IPS-15b (cell line): ENCODE results near the gene LHFPL4.

ENCODE experiments used
- H3K27me3 ChIP-seq: one replicate; pipeline ENCODE4 v1.6.1; 2013; ENCODE audit warnings: low read length; ENCODE audit not compliant: control insufficient read depth, insufficient read depth
- H3K36me3 ChIP-seq: one replicate; pipeline ENCODE4 v1.6.1; 2013; ENCODE audit warnings: low read length; ENCODE audit not compliant: control insufficient read depth, insufficient read depth
- H3K4me1 ChIP-seq: one replicate; pipeline ENCODE4 v1.6.1; 2013; ENCODE audit warnings: mild to moderate bottlenecking, low read length; ENCODE audit not compliant: control insufficient read depth, insufficient read depth
- H3K4me3 ChIP-seq: one replicate; pipeline ENCODE4 v1.5.1; 2013; ENCODE audit warnings: low read depth, low read length
- H3K9ac ChIP-seq: one replicate; pipeline ENCODE4 v1.6.1; 2013; ENCODE audit warnings: low read depth, mild to moderate bottlenecking, low read length
- H3K9me3 ChIP-seq: one replicate; pipeline ENCODE4 v1.6.1; 2013; ENCODE audit warnings: mild to moderate bottlenecking, low read length; ENCODE audit not compliant: control insufficient read depth, insufficient read depth

Gene LHFPL4

DNA sequence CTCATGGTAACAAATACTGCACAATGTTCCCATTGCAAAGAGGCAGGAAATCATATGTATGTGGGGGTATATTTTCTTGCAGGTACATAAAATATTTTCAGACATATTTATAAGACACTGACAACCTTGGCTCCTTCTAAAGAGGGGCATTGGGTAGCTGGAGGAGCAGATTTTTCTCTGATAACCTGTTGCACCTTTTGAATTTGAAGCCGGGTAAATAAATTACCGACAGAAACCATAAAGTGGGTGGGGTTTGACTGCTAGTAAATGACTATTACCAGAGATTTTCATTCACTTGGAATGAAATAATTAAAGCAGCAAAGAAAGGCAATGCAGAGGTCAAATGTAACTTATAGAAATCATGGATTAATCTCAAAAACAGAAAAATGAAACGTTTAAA is 19.2 kb downstream of the LHFPL4 start:
- Histone ChIP-seq H3K27me3 (no peaks in the 10 kb centered on the region), H3K36me3 (peaks cover 3% of the 10 kb centered on the region), H3K4me1 (no peaks in the 10 kb centered on the region), H3K9ac (no peak overlapping the region), H3K9me3 (no peaks in the 10 kb centered on the region), H3K4me3 (no peak overlapping the region)

- no peak overlapping the region for H3K4me3 ChIP-seq
- H3K9me3 ChIP-seq, result no peaks in the 10 kb centered on the region
- no peaks in the 10 kb centered on the region for H3K27me3 ChIP-seq
- no peak overlapping the region for H3K9ac ChIP-seq
- no peaks in the 10 kb centered on the region for H3K4me1 ChIP-seq
- H3K36me3 ChIP-seq, result no peaks in the 10 kb centered on the region
Observed at GRCh38 chr3:9525078-9525477, 28.5 kb downstream of the LHFPL4 start.

DNA sequence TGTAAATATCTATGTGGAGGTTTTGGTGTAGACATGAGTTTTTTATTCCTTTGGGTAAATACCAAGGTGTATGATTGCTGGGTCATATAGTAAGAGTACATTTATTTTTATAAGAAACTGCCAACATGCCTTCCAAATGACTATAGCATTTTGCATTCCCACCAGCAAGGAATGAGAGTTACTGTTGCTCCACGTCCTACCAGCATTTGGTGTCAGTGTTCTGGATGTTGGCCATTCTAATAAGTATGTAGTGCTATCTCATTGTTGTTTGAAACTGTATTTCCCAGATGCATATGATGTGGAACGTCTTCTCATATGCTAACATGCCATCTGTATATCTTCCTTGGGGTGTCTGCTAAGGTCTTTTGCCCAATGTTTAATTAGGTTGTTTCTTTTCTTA is 38.7 kb downstream of the LHFPL4 start:
- H3K36me3 ChIP-seq, result no peaks in the 10 kb centered on the region
- H3K9me3 ChIP-seq, result no peaks in the 10 kb centered on the region
- peaks cover 9% of the 10 kb centered on the region for H3K27me3 ChIP-seq
- H3K9ac ChIP-seq, result no peak overlapping the region
- H3K4me3 ChIP-seq, result no peak overlapping the region
- no peaks in the 10 kb centered on the region for H3K4me1 ChIP-seq

- no peaks in the 10 kb centered on the region for H3K4me1 ChIP-seq
- H3K4me3 ChIP-seq, result no peak overlapping the region
- H3K9ac ChIP-seq, result no peak overlapping the region
- no peaks in the 10 kb centered on the region for H3K36me3 ChIP-seq
- no peaks in the 10 kb centered on the region for H3K9me3 ChIP-seq
- peaks cover 15% of the 10 kb centered on the region for H3K27me3 ChIP-seq
Observed at GRCh38 chr3:9514306-9514705, 39.3 kb downstream of the LHFPL4 start.

- Histone ChIP-seq H3K9me3 (no peaks in the 10 kb centered on the region), H3K4me1 (no peaks in the 10 kb centered on the region), H3K27me3 (peaks cover 24% of the 10 kb centered on the region), H3K36me3 (no peaks in the 10 kb centered on the region), H3K4me3 (no peak overlapping the region), H3K9ac (no peak overlapping the region)
Observed at GRCh38 chr3:9512456-9513045, 41.1 kb downstream of the LHFPL4 start.

GRCh38 chr3:9508781-9509180 is 44.8 kb downstream of the LHFPL4 start:
- Histone ChIP-seq H3K9me3 (no peaks in the 10 kb centered on the region), H3K4me3 (no peak overlapping the region)

GRCh38 chr3:9507586-9508578 is 45.7 kb downstream of the LHFPL4 start:
- Histone ChIP-seq H3K9me3 (no peaks in the 10 kb centered on the region), H3K4me3 (no peak overlapping the region), H3K4me1 (no peaks in the 10 kb centered on the region), H3K36me3 (no peaks in the 10 kb centered on the region), H3K9ac (no peak overlapping the region), H3K27me3 (peaks cover 18% of the 10 kb centered on the region)

More at GRCh38 chr3:9508781-9509180, 44.8 kb downstream of the LHFPL4 start:
- Histone ChIP-seq H3K4me1 (no peaks in the 10 kb centered on the region), H3K27me3 (peaks cover 18% of the 10 kb centered on the region), H3K36me3 (no peaks in the 10 kb centered on the region), H3K9ac (no peak overlapping the region)

GRCh38 chr3:9503283-9503682 is 50.3 kb downstream of the LHFPL4 start:
- Histone ChIP-seq H3K36me3 (no peaks in the 10 kb centered on the region), H3K4me3 (no peak overlapping the region), H3K4me1 (no peaks in the 10 kb centered on the region), H3K9ac (no peak overlapping the region), H3K27me3 (peaks cover 13% of the 10 kb centered on the region), H3K9me3 (no peaks in the 10 kb centered on the region)

GRCh38 chr3:9501226-9501625 is 52.4 kb downstream of the LHFPL4 start:
- Histone ChIP-seq H3K4me1 (no peaks in the 10 kb centered on the region), H3K9me3 (no peaks in the 10 kb centered on the region), H3K9ac (no peak overlapping the region), H3K27me3 (peaks cover 21% of the 10 kb centered on the region), H3K36me3 (no peaks in the 10 kb centered on the region), H3K4me3 (no peak overlapping the region)

GRCh38 chr3:9500108-9501050 is 53.2 kb downstream of the LHFPL4 start:
- H3K9me3 ChIP-seq, result no peaks in the 10 kb centered on the region
- peaks cover 21% of the 10 kb centered on the region for H3K27me3 ChIP-seq
- H3K4me1 ChIP-seq, result no peaks in the 10 kb centered on the region
- H3K36me3 ChIP-seq, result no peaks in the 10 kb centered on the region
- H3K4me3 ChIP-seq, result peak overlapping the region; percentile 70
- no peak overlapping the region for H3K9ac ChIP-seq

DNA sequence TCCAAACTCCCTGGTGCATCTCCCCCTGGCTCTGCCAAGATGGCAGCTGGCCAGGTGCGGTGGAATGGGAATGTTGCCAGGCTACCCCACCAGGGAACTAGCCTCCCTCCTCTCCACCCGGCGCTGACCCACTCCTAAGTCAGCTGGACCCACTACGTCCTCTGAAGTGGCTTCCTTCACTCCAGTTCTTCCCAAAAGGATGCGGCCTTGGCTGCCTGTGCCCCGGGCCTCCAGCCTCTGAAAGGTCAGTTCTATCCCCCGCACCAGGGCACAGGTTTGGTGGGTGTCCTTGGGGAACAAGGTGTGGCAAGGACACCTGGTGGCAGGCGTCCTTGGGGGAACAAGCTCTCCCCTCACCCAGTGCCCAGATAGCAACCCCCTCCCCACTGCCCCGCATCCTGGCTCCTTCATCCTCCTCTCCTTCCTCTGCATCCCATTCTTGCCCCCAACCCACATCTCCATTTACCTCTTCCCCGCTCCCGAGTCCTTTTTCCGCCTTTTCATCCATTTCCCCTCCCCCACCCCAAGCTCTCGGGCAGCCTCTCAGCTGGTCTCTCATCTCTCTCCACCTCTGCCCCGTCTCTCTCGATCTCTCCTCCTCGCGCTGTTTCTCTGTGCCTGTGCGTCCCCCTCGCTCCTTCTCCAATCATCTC is 54.0 kb downstream of the LHFPL4 start:
- H3K9me3 ChIP-seq, result no peaks in the 10 kb centered on the region
- H3K36me3 ChIP-seq, result no peaks in the 10 kb centered on the region
- H3K27me3 ChIP-seq, result peaks cover 28% of the 10 kb centered on the region
- H3K4me1 ChIP-seq, result no peaks in the 10 kb centered on the region
- peak overlapping the region; percentile 70 for H3K4me3 ChIP-seq
- H3K9ac ChIP-seq, result no peak overlapping the region
